SK-N-SH (cell line): ENCODE measurements around the gene TNFRSF18. TPM values are rescaled to one million over a fixed set of nuclear protein-coding genes. Genes with fewer than 3 reads are reported as not detected.

Experiments used
- CTCF ChIA-PET: fragments of 300-600, 350-600 bp; formaldehyde crosslinking; extraction: SDS; loops from one replicate; lab custom pipeline; 2021; lab: Yijun Ruan, JAX
- POLR2A ChIA-PET: fragments of 350-600 bp; sonication (Branson Sonifier 250); formaldehyde crosslinking; extraction: SDS; loops from one replicate; lab custom pipeline; 2020; ENCODE audit warnings: antibody characterized with exemption, inconsistent platforms; lab: Yijun Ruan, JAX
- DNase-seq: peaks from one replicate; pipeline ENCODE4 v3.0.0; 2012
- H2AFZ ChIP-seq: fragments of 200-600 bp; sonication (generic); 2 replicates; pipeline ENCODE4 v1.8.1; 2016; ENCODE audit warnings: antibody characterized with exemption, mild to moderate bottlenecking, low read depth
- H3F3A ChIP-seq: fragments of 200-600 bp; sonication (generic); replicated peaks from 2 replicates; pipeline ENCODE3; 2016; ENCODE audit warnings: antibody characterized with exemption, mild to moderate bottlenecking; ENCODE audit not compliant: insufficient read depth
- H3K27ac ChIP-seq, 2 experiments: fragments of 200-500 bp in 1 of 2; fragments of 200-600 bp in 1 of 2; sonication (Bioruptor generic) in 1 of 2; sonication (generic), shearing (Covaris generic) in 1 of 2; 2 replicates each; pipeline versions ENCODE4 v1.5.1 to v1.6.1; 2014 to 2016; ENCODE audit warnings: low read depth in 2 of 2, inconsistent platforms in 1 of 2, low read length in 1 of 2, mild to moderate bottlenecking in 1 of 2, mixed read lengths in 1 of 2
- H3K27me3 ChIP-seq: fragments of 200-600 bp; sonication (generic), shearing (Covaris generic); 2 replicates; pipeline ENCODE4 v1.6.1; 2016; ENCODE audit warnings: mixed run types; ENCODE audit not compliant: insufficient read depth
- H3K36me3 ChIP-seq, 2 experiments: fragments of 200-500 bp in 1 of 2; fragments of 200-600 bp in 1 of 2; sonication (Bioruptor generic) in 1 of 2; sonication (generic) in 1 of 2; replicated peaks in 1 of 2; 2 replicates each; pipeline versions ENCODE3 to v1.5.1; 2014 to 2016; ENCODE audit warnings: low read length in 1 of 2, mild to moderate bottlenecking in 1 of 2; ENCODE audit not compliant: insufficient read depth in 2 of 2, control insufficient read depth in 1 of 2
- H3K4me1 ChIP-seq, 2 experiments: fragments of 200-500 bp in 1 of 2; fragments of 200-600 bp in 1 of 2; sonication (Bioruptor generic) in 1 of 2; sonication (generic), shearing (Covaris generic) in 1 of 2; 2 replicates each; pipeline versions ENCODE4 v1.5.1 to v1.6.1; 2014 to 2016; ENCODE audit warnings: low read depth in 1 of 2, low read length in 1 of 2, mixed run types in 1 of 2; ENCODE audit not compliant: insufficient read depth in 2 of 2, control insufficient read depth in 1 of 2
- H3K4me2 ChIP-seq: fragments of 200-600 bp; sonication (generic), shearing (Covaris generic); 2 replicates; pipeline ENCODE4 v1.6.1; 2017; ENCODE audit warnings: mixed run types
- H3K4me3 ChIP-seq, 2 experiments: fragments of 200-500 bp in 1 of 2; fragments of 200-600 bp in 1 of 2; sonication (Bioruptor generic) in 1 of 2; sonication (generic), shearing (Covaris generic) in 1 of 2; 2 replicates each; pipeline versions ENCODE4 v1.5.1 to v1.8.1; 2014 to 2016; ENCODE audit warnings: low read depth in 2 of 2, inconsistent platforms in 1 of 2, low read length in 1 of 2, mild to moderate bottlenecking in 1 of 2, mixed read lengths in 1 of 2, moderate library complexity in 1 of 2
- H3K79me2 ChIP-seq: fragments of 200-600 bp; sonication (generic); 2 replicates; pipeline ENCODE4 v1.8.1; 2017; ENCODE audit warnings: mild to moderate bottlenecking; ENCODE audit not compliant: insufficient read depth
- H3K9ac ChIP-seq: fragments of 200-600 bp; sonication (generic); 2 replicates; pipeline ENCODE4 v1.6.1; 2017; ENCODE audit warnings: mixed run types
- H3K9me2 ChIP-seq: fragments of 200-600 bp; sonication (generic); 2 replicates; pipeline ENCODE4 v1.6.1; 2017; ENCODE audit warnings: mixed run types
- H3K9me3 ChIP-seq: fragments of 200-600 bp; sonication (generic); 2 replicates; pipeline ENCODE4 v1.6.1; 2017; ENCODE audit warnings: mixed run types, mild to moderate bottlenecking, moderate library complexity
- H4K20me1 ChIP-seq: fragments of 200-600 bp; sonication (generic); 2 replicates; pipeline ENCODE4 v1.6.1; 2017; ENCODE audit warnings: mild to moderate bottlenecking, mixed run types; ENCODE audit not compliant: insufficient read depth
- CTCF ChIP-seq: fragments of 200-600 bp; sonication (generic); IDR thresholded peaks from 2 replicates; pipeline ENCODE4 v1.6.1; 2017; ENCODE audit warnings: antibody characterized with exemption, mild to moderate bottlenecking, moderate library complexity
- ELF1 ChIP-seq: IDR thresholded peaks from 2 replicates; pipeline ENCODE4 v1.4.0; 2012
- EP300 ChIP-seq, 2 experiments: IDR thresholded peaks; 2 replicates each; pipeline versions ENCODE4 v1.4.0 to v1.6.1; 2012; ENCODE audit warnings: borderline replicate concordance in 1 of 2, low read depth in 1 of 2, low read length in 1 of 2
- FOSL2 ChIP-seq: IDR thresholded peaks from 2 replicates; pipeline ENCODE4 v1.4.0; 2012; ENCODE audit warnings: low read depth, mild to moderate bottlenecking, moderate library complexity, borderline replicate concordance
- FOXJ3 ChIP-seq: sonication (generic); formaldehyde crosslinking; IDR thresholded peaks from 2 replicates; pipeline ENCODE4 v1.5.1; 2020; ENCODE audit warnings: mild to moderate bottlenecking, missing genetic modification reagents
- FOXM1 ChIP-seq: IDR thresholded peaks from 2 replicates; pipeline ENCODE4 v1.4.0; 2012; ENCODE audit warnings: low read depth, mild to moderate bottlenecking
- GABPA ChIP-seq: IDR thresholded peaks from 2 replicates; pipeline ENCODE4 v1.4.0; 2012; ENCODE audit warnings: low read depth, mild to moderate bottlenecking
- MAX ChIP-seq: IDR thresholded peaks from 2 replicates; pipeline ENCODE4 v1.4.0; 2012; ENCODE audit warnings: low read depth
- MEF2A ChIP-seq: IDR thresholded peaks from 2 replicates; pipeline ENCODE4 v1.4.0; 2012; ENCODE audit warnings: low read depth, borderline replicate concordance
- MXI1 ChIP-seq: IDR thresholded peaks from 2 replicates; pipeline ENCODE4 v1.6.1; 2012; ENCODE audit warnings: mild to moderate bottlenecking, low read depth, low read length, improper control_type of control experiment
- NRF1 ChIP-seq: IDR thresholded peaks from 2 replicates; pipeline ENCODE4 v1.6.1; 2012; ENCODE audit warnings: low read depth, mild to moderate bottlenecking, low read length
- POLR2AphosphoS5 ChIP-seq: IDR thresholded peaks from 2 replicates; pipeline ENCODE4 v1.6.1; 2012; ENCODE audit warnings: low read depth, low read length
- RAD21 ChIP-seq: IDR thresholded peaks from 2 replicates; pipeline ENCODE4 v1.6.1; 2012; ENCODE audit warnings: mild to moderate bottlenecking, low read length
- RCOR1 ChIP-seq: fragments of 150-350 bp; IDR thresholded peaks from 2 replicates; pipeline ENCODE4 v1.6.1; 2017; ENCODE audit warnings: antibody characterized with exemption, low read length
- RFX5 ChIP-seq: IDR thresholded peaks from 2 replicates; pipeline ENCODE4 v1.6.1; 2012; ENCODE audit warnings: mild to moderate bottlenecking, improper control_type of control experiment, low read length
- SMC3 ChIP-seq: IDR thresholded peaks from 2 replicates; pipeline ENCODE4 v1.6.1; 2012; ENCODE audit warnings: low read depth, low read length, improper control_type of control experiment
- TEAD4 ChIP-seq: IDR thresholded peaks from 2 replicates; pipeline ENCODE4 v1.4.0; 2012; ENCODE audit warnings: mild to moderate bottlenecking, borderline replicate concordance; ENCODE audit not compliant: insufficient read depth
- WGBS: methylation state at CpG from one replicate; pipeline ENCODE4 v1.1.6; 2017; ENCODE audit warnings: low lambda C conversion rate; 5-methylcytosine and 5-hydroxymethylcytosine counted together
- polyA plus RNA-seq, 3 experiments: library from polyadenylated mRNA; depleted of rRNA; stranded (reverse); fragments of >200 nt; gene quantifications; 2 replicates each; pipeline ENCODE4 v1.2.3, GENCODE V29; 2012
- TF ChIP-seq, protein P1 (sequence below): IDR thresholded peaks from 2 replicates; pipeline ENCODE4 v1.6.1; 2012; ENCODE audit warnings: mild to moderate bottlenecking, low read depth, low read length, moderate library complexity
- TF ChIP-seq, protein P2 (sequence below): IDR thresholded peaks from 2 replicates; pipeline ENCODE4; 2012

Gene TNFRSF18
- polyA plus RNA-seq, 1 of the 3 experiments (the other 2 are of a cell fraction): 0.05 TPM

GRCh38 chr1:1160281-1160930 is 46.0 kb downstream of the TNFRSF18 start (continued):
- TF ChIP-seq NRF1 (no peak), TEAD4 (no peak), GABPA (no peak), POLR2AphosphoS5 (no peak)
- TF ChIP-seq, protein P1, sequence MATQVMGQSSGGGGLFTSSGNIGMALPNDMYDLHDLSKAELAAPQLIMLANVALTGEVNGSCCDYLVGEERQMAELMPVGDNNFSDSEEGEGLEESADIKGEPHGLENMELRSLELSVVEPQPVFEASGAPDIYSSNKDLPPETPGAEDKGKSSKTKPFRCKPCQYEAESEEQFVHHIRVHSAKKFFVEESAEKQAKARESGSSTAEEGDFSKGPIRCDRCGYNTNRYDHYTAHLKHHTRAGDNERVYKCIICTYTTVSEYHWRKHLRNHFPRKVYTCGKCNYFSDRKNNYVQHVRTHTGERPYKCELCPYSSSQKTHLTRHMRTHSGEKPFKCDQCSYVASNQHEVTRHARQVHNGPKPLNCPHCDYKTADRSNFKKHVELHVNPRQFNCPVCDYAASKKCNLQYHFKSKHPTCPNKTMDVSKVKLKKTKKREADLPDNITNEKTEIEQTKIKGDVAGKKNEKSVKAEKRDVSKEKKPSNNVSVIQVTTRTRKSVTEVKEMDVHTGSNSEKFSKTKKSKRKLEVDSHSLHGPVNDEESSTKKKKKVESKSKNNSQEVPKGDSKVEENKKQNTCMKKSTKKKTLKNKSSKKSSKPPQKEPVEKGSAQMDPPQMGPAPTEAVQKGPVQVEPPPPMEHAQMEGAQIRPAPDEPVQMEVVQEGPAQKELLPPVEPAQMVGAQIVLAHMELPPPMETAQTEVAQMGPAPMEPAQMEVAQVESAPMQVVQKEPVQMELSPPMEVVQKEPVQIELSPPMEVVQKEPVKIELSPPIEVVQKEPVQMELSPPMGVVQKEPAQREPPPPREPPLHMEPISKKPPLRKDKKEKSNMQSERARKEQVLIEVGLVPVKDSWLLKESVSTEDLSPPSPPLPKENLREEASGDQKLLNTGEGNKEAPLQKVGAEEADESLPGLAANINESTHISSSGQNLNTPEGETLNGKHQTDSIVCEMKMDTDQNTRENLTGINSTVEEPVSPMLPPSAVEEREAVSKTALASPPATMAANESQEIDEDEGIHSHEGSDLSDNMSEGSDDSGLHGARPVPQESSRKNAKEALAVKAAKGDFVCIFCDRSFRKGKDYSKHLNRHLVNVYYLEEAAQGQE: no peak
- TF ChIP-seq, all 33 proteins: peak for 0

- Histone ChIP-seq H2AFZ (0 out of 2 replicates have a peak overlapping the region, but pooled peaks have one; percentile 46), H3K4me2 (peak overlapping the region; percentile 62), H3K79me2 (no peaks in the 10 kb centered on the region), H3K9ac (peak overlapping the region; percentile 46; the same call in 1 of the 2 replicates), H4K20me1 (no peaks in the 10 kb centered on the region), H3K9me2 (no peaks in the 10 kb centered on the region), H3K4me1 (peaks cover 0 to 9% of the 10 kb centered on the region in 2 experiments; a peak in 1 of 4 replicates), H3K9me3 (no peaks in the 10 kb centered on the region), H3F3A (peaks cover 4% of the 10 kb centered on the region), H3K4me3 (peak overlapping the region in 1 of 2 experiments; percentile 41; a peak in 2 of 4 replicates), H3K27ac (no peak overlapping the region; a peak in 1 of 4 replicates), H3K27me3 (no peaks in the 10 kb centered on the region), H3K36me3 (no peaks in the 10 kb centered on the region)
- WGBS: 91% methylated on average over 5 of the region's 46 CpGs
- POLR2A ChIA-PET: no interaction called here
- CTCF ChIA-PET: interaction anchor here (2.1 kb wide), 1 partner anchor 15 kb away, joined by 5 read pairs; the partner anchor contains the start of gene TTLL10
- DNase-seq: no peak
- TF ChIP-seq MXI1: no peak
- no peak for TF ChIP-seq GABPA
- TF ChIP-seq FOSL2: no peak
- no peak for TF ChIP-seq MEF2A
- no peak for TF ChIP-seq RCOR1
- TF ChIP-seq NRF1: no peak
- TF ChIP-seq, protein P2, sequence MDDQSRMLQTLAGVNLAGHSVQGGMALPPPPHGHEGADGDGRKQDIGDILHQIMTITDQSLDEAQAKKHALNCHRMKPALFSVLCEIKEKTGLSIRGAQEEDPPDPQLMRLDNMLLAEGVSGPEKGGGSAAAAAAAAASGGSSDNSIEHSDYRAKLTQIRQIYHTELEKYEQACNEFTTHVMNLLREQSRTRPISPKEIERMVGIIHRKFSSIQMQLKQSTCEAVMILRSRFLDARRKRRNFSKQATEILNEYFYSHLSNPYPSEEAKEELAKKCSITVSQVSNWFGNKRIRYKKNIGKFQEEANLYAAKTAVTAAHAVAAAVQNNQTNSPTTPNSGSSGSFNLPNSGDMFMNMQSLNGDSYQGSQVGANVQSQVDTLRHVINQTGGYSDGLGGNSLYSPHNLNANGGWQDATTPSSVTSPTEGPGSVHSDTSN: no peak
- no peak for TF ChIP-seq CTCF
- no peak for TF ChIP-seq FOXM1
- TF ChIP-seq MAX: no peak
- TF ChIP-seq FOXJ3 (CRISPR knock-in tag): no peak
- TF ChIP-seq SMC3: no peak
- no peak for TF ChIP-seq EP300 (IDR thresholded peaks at IDR 0.05; ENCODE audit: borderline replicate concordance in 1 of 2, low read depth in 1 of 2, low read length in 1 of 2)
- no peak for TF ChIP-seq ELF1
- no peak for TF ChIP-seq RAD21
- TF ChIP-seq RFX5: no peak
- TF ChIP-seq, all 33 proteins: peak for 0
These were observed 48.3 kb downstream of the TNFRSF18 start for GRCh38 chr1:1157914-1158710.
